HuH-7.5 (cell line): ENCODE measurements around the gene TEKT2.

Source experiments
- DNase-seq: peaks from one replicate; pipeline ENCODE4 v3.0.0; 2011; ENCODE audit warnings: low spot score

The TEKT2 gene

GRCh38 chr1:36128905-36129206 lies 45.0 kb downstream of the TEKT2 start:
- no peak for DNase-seq

- no peak for DNase-seq
These were observed 48.1 kb downstream of the TEKT2 start for GRCh38 chr1:36132029-36132428.

- DNase-seq = no peak
These were observed 49.6 kb downstream of the TEKT2 start for GRCh38 chr1:36133484-36133883.

GRCh38 chr1:36134031-36134430 lies 50.1 kb downstream of the TEKT2 start:
- no peak for DNase-seq

GRCh38 chr1:36134505-36135329 lies 50.8 kb downstream of the TEKT2 start:
- peak; percentile 68 for DNase-seq

GRCh38 chr1:36135330-36135667 lies 51.4 kb downstream of the TEKT2 start:
- no peak for DNase-seq

- DNase-seq = no peak
These were observed 51.9 kb downstream of the TEKT2 start for GRCh38 chr1:36135796-36136195.

GRCh38 chr1:36136535-36136934 lies 52.6 kb downstream of the TEKT2 start:
- DNase-seq = no peak

- no peak for DNase-seq
These were observed 53.3 kb downstream of the TEKT2 start for GRCh38 chr1:36137226-36137625.

- no peak for DNase-seq
These were observed 53.9 kb downstream of the TEKT2 start for GRCh38 chr1:36137776-36138175.
